ENCODE results near the gene FBL.

Gene FBL

DNA sequence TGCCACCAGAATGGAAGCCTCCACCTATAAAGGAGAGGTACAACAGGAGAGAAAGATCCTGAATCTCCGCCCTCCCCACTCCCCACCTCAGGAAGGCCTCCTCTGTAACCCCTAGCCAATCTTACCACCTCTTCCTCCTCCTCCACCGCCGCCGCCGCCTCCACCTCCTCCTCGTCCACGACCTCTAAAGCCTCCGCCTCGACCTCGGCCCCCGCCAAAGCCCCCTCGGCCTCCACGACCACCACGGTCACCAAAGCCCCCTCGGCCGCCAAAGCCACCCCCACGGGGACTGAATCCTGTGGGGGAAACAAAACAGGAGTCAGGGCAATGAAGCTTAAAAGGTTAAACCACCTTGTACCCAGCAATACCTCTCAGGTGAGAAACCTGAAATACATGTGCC lies 5.7 kb downstream of the FBL start:
- no peak for DNase-seq

GRCh38 chr19:39839678-39840327 lies 6.4 kb downstream of the FBL start:
- no peak for DNase-seq

- no peak for DNase-seq
Observed at GRCh38 chr19:39838569-39838968, 7.6 kb downstream of the FBL start.

DNA sequence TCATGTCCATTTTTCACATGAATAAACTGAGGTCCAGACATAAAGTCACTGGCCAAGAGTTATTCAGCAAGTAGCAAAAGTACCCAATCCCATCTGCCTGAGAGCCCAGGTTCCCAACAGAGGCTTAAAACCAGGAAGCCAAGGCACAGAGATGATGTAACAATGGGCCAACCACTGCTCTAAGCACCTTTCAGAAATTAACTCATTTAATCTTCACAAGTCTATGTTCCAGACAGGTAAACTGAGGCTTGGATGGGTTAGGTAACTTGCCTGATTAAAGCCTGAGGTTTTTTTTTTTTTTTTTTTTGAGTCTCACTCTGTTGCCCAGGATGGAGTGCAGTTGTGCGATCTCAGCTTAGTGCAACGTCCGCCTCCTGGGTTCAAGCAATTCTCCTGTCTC lies 8.2 kb downstream of the FBL start:
- no peak for DNase-seq

GRCh38 chr19:39834287-39834841 lies 11.8 kb downstream of the FBL start:
- DNase-seq = no peak

- DNase-seq = peak; percentile 96 to 98
Observed at GRCh38 chr19:39833464-39834286, 12.5 kb downstream of the FBL start, which contains the start of gene DYRK1B. Gene DYRK1B (minus strand): TSS chr19:39834162. CDS start chr19:39831867, 2,295 bp downstream.

GRCh38 chr19:39833160-39833463 lies 13.1 kb downstream of the FBL start:
- no peak for DNase-seq

DNA sequence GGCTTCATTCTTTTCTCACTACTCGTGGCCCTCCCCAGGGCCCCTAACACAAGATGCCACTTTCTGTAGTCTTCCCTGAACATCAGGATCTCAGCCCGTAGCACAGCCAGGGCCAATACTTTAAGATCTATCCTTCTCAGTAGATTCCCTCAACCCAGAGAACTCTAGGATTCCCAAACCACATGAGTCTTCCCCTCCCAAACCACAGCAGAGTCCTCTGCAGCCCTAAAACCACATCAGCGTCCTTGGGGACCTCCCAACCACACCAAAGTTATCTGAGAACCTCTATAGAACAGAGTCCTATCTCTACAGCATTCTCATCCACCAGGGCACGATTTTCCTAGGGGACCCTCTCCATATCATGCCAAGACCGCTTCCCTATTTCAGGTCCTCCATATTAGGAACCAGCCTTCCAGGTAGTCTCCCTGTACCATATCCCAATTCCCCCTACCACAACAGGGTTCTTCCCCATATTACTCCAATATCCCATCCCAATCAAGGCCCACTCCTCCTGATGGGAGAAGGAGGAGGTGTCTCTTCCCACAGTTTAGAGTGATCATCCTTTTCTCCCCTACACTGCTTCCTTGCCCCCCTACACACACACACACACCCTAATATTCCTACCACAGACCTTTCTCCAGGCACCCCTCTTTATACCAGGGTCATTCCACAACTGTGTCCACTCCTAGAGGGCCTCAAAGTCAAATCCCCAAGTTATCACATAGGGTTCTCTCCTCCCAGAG lies 13.7 kb downstream of the FBL start:
- no peak for DNase-seq

- no peak for DNase-seq
Observed at GRCh38 chr19:39831679-39832078, 14.5 kb downstream of the FBL start.

- no peak for DNase-seq
Observed at GRCh38 chr19:39830847-39831246, 15.3 kb downstream of the FBL start.

DNA sequence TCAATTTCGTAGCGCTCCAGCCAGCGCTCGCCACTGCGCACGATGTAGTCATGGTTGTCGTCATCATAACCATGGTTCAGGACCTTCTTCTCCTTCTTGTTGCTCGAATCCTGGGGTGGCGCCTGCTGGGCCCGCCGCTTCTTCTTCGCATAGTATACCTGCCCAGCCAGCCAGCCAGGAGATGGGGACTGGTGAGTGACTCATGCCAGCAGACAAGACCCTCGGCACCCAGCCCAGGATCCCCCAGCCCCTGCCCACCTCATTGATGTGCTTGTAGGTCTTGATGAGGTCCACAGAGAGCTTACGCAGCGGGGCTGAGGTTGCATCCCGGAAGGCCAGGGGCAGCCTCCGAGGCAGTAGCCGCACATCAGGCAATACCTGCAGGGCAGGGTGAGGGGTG lies 15.8 kb downstream of the FBL start:
- no peak for DNase-seq

GRCh38 chr19:39829702-39830275 lies 16.4 kb downstream of the FBL start:
- no peak for DNase-seq

DNA sequence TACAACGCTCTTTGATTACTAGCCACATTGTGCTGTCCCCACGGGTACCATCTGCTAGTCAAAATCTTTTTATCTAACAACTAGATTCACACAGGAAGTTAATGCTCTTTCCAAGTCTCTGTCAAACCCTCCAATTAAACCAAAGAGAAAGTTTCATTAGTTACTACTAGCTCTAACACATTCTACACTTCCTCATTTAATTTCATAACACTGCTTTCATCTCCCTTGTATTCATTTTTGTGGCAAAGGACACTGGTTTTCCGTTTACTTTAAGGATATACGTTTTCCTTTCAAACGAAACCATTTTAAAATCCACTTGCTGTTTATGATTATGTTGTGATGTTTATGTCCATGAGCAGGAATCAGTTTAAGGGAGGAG lies 17.5 kb downstream of the FBL start:
- DNase-seq = no peak

GRCh38 chr19:39828015-39828653 lies 18.0 kb downstream of the FBL start:
- no peak for DNase-seq

DNA sequence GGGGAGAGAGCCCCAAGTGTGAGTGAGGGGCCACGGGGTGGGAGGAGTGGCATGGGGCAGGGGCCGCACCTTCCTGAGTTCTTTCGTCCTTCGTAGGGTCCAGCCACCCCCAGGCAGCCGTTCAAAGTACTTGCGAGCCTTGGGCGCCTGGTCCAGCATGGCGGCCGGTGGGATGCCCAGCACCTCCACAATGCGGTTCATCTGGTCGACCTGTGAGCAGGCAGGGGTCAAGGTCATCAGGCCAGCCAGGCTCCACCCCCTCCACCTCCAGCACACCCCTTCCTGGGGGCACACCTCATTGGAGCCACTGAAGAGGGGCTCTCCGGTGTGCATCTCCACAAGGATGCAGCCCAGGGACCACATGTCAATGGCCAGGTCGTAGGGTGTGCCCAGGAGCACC lies 19.0 kb downstream of the FBL start:
- no peak for DNase-seq

DNA sequence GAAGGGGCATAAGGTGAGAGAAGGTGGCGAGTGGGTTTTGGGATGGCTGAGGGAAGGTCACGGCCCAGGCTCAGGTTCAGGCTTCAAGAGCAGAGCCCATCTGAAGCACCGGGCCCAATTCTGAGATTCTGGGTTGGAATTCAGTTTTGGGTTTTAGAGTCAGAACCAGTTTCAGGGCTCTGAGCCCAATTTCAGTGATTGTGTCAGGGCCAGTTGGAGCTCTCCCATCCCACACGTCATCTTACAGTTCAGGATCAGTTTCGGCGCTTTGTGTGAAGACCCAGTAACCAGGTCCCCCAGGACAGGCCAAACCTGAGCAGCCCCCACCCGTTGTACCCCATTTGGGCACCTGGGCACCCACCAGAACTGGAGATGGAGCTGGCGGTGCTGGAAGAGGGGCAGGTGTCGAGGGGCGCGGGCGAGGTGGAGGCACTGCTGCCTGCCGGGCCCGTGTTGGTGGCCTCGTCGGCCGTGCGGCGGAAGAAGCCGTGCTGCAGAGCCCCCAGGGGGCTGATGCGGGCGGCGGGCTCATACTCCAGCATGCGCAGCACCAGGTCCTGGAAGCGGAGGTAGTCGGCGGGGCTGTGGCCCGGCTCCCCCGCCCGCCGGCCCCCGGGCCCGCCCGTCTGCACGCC lies 19.8 kb downstream of the FBL start:
- DNase-seq = no peak

DNA sequence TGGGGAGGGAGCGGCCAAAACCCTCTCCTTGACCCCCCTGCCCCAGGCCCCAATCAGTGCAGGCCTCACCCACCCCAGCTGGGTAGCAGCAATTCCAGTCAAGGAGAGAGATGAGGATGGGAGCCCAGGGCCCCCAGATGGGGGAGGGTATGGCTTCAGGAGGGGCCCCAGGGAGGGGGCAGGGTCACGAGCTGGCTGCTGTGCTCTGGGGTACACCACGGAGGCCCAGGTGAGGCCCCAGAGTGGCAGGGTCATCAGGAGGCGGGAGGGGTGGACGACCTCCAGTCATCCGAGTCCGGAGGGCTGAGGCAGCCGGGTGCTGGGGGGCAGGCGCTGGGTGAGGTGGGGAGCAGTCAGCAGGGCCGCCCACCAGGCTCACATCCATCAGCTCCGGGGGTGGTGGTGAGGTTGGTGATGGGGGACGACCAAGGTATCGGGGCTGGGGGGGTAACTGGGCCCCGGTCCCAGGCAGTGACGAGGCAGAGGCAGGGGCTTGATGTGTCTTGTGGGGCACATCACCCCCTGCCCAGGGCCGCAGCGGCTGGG lies 20.6 kb downstream of the FBL start:
- no peak for DNase-seq

GRCh38 chr19:39825093-39825463 lies 21.1 kb downstream of the FBL start:
- DNase-seq = no peak

DNA sequence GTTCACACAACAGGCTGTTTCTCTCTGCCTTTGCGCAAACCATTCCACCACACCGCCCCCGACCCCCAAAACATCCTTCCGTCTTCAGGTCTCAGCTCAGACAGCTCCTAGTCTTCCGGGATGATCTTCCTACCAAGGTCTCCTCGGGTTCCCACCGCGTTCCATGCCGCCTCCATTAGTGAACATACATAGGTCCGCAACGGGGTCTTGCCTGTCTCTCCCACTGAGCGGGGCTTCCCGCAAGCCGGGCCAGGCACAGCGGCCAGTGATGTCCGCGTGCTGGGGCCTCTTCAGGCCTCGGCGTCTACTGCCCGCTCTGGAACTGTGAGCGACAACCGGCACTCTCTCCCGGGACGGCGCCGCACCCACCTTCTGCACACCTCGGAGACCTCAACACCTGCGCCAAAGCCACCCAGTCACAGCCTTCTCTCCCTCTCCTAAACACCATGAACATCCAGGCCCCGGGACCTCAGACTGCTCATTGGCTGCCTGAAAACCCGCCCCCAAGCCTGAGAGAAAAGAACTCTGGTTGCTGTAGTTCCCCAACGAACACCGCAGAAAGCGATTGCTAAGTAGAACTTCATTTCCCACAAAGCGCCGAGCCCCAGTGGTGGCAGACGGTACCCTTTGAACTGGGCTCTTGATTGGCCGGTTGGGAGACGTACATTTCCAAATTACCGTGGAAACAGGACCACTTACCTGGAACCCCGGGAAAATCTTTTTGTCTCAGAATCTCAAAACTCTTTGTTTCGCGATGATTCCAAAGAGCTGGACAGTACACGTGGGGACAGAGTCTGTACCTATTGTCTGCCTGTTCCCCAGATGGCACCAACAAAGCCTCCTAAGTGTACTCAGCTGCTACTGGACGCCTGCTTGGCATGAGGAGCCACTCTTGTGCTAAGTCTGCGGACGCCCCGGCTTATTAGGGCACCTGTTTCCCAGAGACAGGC lies 21.8 kb downstream of the FBL start:
- peak; percentile 95 to 98 for DNase-seq

DNA sequence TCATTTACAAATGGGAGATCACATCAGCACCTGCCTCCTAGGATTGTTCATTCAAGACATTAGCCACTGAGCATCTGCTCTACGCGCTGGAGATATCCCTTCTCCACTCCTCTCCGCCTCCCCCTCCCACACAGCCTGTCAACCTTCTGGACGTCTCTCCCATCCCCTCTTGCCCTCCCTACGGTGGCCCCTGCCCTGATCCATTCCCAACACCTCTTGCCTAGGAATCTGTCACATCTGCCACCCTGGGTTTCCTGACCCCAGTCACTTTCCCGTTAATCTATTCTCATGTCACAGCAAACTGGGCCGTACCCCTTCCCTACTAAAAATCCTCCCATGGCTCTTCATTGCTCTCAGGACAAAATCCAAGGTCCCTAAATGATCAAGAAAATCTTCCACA lies 22.5 kb downstream of the FBL start:
- DNase-seq = peak in 1 of 2 experiments; percentile 3

- no peak for DNase-seq
Observed at GRCh38 chr19:39820696-39821095, 25.5 kb downstream of the FBL start.

Measured in NCI-H2081 (cell line).